GM19043 (cell line): Measurements from ENCODE around the gene RPH3AL.

Source experiments
- ATAC-seq: cut with Tn5 transposase; IDR thresholded peaks from one replicate; pipeline ENCODE4 v1.9.1; 2021; ENCODE audit warnings: low read depth; ENCODE audit not compliant: unreplicated experiment

Gene RPH3AL

DNA sequence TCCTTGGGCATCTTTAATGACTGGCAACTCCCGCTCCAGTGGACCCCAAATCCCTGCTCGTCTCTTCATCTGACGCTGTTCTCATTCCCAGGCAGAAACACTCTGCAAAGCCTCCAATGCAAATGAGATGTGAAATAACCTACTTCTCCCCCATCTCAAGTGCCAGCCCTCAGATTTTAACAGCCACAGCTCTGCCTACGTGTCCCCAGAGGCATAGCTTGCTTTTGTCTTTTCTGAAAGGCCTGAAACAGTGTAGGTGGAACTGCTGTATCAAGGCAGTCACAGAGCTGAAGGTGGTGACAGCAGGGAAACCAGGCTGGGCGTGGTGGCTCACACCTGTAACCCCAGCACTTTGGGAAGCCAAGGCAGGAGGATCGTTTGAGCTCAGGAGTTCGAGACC, 14.7 kb downstream of the RPH3AL start:
- ATAC-seq = no peak

DNA sequence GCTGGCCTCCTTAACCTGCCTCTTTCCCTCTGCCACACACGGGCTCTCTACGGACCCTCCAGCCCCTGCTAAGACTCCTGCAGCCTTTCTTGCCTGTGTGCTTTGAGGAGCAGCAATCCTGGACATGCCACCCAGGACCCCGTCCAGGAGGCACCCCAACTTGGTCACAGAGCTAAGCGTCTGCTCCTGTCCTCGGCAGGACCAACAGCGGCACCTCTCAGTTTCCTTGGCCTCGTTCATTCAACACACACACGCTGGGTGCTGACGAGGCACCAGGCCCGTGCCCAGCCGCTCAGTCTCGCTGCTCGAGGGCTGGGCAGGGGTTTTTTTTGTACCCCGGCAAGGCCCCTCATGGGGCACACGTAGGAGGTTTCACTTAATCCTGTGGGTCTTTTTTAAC, 15.2 kb downstream of the RPH3AL start:
- ATAC-seq = no peak

DNA sequence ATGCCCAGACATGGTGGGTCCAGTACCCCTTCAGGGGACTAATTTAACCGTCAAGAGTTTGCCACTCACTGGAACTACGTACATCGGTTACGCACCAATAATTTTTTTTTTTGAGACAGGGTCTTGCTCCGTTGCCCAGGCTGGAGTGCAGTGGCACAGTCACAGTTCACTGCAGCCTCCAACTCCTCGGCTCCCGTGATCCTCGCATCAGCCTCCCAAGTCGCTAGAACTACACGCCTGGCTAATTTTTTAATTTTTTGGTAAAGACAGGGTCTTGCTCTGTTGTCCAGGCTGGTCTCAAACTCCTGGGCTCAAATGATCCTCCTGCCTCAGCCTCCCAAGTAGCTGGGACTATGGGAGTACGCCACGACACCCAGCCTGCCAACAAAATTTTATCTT, 15.6 kb downstream of the RPH3AL start:
- no peak for ATAC-seq

DNA sequence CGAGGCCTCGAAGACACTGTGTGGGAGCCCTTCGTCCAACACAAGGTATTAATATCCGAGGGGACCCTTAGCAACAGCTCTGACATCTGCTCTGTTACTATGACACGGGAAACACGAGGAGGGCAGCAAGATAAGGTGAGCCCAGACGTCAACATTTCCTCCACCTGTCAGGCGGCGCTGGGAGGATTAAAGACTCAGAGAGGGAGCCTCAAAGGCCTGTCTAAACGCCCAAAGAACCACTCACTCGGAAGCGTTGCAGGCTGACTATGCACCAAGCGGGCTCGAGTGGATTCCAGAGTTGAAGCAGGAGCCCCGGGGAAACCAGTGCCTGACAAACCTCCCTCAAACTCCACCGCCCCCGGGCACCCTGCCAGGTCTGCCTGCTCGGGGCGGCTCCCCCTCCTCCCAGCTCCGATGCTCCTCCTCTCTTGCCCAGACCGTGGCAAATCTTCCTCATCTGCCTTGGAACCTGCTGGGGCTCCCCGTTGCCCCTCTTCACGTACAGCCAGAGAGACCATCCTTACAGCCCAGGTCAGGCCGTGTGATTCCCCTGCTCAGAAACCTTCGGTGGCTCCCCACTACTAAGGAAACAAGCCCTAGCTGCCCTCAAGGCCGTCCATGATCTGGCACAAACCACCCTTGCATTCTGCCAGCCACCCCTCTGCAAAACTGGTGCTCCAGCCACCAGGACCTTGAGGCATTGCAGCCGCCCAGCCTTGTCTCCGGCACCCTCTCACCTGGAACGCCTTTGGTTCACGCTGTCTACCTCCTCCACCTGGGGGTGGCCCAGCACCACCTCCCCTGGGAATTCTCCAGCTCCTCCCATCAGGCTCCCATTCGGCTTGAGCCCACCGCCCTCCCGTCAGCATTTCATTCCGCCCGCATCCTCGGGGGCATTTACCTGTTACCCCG, 16.2 kb downstream of the RPH3AL start:
- ATAC-seq = no peak

DNA sequence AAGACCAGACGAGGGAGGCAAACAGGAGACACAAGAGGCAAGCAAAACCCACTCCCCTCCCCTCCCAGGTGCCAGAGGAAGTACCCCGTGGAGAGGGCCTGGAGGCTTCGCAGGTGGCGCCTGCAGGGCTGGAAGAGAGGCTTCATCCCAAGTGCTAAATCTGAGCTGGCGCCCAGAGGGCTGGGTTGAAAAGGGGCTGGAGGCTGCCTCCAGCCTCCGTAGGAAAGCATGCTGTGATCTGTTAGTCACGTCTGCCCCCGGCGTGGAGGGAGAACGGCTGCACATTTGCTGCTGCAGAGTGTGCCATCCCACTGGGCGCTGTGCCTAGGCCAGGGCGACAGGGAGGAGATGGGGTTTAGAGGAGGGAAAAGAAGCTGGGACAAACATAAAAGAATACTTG, 16.9 kb downstream of the RPH3AL start:
- no peak for ATAC-seq

DNA sequence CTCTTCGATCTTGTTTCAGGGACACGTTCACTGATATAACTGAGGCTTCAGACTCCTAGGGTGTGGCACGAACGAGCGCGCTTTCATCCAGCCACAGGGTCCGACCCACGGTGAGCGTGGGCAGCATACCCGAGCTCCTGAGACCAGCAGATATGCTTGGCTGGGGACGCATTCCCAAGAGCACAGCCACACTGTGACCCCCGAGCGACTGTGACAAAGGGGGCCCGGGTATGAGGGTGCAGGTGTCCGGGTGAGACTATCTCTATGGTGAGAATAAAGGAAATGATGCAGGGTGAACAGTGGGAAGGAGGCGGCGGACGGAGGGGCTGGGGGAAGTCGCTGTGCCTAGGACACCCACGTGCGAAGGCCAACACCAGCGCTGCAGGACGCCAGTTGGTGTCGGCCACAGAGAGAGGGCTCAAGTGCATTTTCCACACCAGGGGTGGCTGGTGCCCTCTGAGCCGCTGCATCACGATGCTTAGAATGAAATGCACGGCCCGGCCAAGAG, 17.6 kb downstream of the RPH3AL start:
- ATAC-seq = no peak

DNA sequence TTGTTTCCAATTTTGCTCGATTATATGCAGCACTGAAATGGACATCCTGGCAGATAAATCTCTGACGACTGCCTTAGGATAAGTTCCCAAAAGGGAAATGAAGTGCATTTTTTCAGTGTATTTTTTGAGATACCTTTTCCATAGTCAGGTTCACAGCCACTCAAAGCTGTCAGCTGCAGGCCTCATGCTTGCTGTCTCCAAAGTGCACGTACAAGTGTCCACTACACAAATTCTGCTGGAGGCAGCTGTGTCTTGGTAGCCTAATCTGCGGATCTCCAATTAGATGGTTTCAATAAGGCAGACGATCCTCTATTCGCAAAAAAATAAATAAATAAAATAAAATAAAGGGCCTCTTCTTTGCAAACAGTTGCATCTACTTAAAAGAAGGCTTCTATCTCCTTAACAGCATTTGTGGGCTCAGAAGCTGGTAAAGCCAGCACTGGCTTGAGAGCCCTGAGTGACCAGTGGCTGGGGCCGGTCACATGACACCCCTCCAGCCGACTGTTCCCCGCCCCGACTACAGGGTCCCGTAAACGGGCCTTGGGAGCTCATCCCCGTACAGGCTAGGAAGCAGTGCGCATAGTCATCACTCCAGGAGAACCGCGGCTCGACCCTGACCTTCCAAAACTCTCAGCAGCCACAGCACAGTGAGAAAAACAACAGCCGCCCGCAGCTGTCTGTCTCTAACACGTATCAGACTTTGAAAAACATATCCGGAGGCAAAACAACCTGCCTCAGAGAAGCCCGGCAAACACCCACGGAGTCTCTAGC, 18.8 kb downstream of the RPH3AL start:
- no peak for ATAC-seq

DNA sequence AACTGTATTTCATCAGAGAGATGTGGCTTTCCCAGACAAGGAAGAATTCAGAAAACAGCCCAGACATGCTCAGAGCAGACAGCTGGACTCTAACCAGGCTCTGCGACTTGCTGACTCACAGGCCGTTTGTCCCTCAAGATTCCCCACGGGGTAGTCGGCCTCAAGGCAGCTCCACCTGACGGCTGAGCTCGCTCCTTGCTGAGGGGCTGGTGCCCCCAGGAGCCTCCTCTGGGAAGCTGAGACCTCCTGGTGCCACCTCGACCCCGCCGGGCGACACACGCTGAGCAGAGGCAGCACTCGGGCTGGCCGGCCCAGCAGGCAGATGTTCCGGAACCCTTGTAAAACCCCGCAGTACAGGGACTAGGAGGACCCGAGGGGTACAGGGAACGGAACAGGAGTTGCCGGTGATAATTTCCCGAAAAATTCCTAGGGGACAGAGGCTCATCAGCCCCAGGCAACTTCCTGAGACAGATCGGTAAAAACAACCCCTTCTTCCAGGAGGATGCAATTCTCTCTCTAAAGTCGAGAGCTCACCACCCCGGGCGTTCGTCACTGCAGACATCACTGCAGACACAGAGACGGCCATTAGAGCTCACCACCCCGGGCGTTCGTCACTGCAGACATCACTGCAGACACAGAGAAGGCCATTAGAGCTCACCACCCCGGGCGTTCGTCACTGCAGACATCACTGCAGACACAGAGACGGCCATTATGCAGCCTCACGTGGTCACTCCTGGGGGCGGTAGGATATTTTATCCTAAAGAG, 19.9 kb downstream of the RPH3AL start:
- no peak for ATAC-seq

DNA sequence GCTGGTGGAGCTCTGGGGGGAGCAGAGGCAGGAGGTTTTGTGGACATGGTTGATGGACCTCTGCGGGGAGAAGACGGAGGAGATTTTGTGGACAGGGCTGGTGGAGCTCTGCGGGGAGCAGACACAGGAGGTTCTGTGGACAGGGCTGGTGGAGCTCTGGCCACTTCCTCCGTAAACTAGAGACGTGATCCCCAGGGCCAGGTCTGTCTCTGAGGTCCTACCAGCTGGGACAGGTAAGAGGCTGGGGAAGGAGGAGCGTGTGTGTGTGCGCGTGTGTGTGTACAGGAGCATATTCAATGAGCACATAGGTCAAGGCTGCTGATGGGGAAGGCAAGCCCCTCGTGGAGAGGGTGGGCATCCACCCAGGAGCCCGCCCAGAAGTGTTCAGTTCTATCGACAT, 20.6 kb downstream of the RPH3AL start:
- no peak for ATAC-seq

DNA sequence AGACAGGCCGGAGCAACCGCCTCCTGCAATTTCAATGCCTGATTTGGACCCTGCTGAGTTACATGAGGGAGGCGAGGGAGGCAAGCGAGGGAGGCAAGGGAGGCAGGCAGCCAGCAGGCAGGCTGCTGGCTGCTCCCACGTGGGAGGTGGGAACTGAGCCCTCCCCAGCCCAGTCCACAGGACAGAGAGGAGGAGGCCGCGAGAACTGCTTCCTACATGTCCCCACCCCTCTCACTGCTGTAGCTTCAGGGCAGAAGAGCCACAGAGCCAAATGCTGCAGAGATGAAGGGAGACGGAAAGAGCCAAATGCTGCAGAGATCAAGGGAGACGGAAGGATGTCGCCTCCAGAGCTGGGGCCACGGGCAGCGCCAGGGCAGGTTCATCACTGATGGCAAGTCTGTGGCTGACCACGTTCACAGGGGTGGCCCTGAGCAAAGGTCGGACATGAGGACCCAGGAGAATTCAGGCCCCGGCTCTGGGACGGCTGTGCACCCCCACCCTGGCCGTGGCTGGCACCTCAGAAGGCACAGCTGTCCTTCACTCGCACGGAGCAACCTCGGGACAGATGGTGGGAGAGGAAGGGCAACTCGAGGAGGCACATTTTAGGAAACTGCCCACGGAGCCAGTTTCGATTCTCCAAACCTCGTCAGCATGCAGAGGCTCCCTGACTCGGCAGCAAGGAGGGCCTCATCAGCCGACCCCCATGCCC, 21.5 kb downstream of the RPH3AL start:
- no peak for ATAC-seq

DNA sequence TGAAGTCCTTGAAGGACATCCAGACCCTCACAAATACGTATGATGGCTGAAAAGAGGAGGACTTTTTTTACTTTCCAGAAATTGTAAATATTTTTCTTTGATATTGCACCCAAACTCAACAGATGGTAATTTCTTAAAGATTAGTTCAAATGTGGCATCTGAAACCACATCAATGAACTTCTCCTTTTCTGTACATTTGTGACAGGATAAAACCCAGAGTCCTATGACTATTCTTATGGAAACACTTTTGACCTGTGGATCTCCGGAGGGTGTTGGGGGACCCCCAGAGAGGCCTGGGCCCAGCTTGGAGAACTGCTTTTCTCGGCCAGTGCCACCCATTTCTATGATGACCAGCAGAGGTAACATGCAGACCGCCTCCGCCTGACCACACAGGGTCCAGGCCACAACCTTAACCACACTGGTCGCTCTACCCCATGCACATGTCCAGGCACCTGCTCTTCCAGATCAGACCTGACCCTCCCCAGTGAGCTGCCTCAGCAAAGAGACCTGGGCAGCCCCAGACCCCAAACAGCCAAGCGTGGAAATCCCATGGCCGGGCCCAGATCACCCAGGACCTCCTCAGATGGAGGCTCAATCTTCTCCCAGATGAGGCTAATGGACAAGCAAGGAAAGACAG, 22.7 kb downstream of the RPH3AL start:
- no peak for ATAC-seq

DNA sequence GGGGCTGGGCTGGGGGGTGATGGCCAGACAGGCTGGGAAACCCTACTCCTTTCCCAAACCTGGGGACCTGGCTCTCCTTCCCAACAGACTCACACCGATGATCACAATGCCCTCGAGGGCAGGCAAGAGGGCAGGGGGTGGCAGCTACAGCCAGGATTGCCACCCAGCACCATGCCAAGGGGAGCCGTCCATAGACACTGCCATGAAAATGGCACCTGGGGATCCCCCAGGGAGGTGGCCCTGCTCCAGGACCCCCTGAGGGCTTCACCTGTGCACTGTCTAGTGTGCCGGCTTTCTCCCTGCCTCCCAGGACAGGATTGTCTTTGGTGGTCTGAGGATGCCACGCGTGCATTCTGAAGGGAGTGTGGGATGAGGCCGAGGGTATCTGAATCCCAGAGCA, 24.6 kb downstream of the RPH3AL start:
- no peak for ATAC-seq

DNA sequence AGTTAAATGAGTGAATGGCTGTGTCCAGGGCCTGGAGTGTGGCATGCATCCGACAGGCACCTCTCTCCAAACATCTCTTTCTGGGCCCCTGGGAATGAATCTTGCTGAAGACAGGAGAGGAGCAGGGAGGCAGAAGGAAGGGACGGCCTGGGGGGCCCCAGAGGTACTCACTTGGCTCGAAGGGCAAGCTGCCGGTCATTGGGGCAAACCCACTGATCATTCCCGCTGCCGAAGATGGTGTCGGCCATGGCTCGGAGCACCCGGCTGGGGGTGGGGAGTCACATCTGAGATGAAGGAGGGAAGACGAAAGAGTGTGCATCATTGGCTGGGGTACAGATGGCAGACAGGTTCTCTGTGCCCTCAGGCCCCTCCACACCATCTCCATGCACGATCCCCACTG, 25.3 kb downstream of the RPH3AL start:
- ATAC-seq = no peak

DNA sequence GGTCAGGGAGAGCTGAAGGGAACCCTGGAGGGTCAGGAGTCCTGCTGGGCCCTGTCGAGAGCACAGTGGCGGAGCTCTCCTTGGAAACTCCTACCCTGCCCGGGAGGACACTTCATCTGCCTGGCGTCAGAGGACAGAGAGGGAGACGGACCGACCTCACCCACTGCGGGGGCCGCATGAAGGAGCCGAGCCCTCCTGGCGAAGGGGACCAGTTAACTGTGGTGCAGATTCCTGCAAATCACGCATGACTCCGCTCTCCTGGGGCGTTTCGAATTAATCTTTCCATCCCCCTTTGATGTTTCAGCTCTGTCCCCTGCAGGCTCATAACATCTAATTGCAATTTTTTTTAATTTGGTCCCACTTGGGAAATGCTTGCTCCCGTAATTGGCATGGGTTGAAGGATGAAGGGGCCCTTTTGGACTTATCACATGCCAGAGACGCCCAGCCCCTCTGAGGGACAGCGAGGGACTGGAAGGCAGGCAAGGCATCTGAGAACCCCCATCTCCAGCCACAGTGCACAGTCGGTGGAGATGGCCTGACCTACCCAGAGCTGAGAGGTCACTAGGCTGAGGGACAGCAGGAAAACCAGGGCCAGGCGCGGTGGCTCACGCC, 26.5 kb downstream of the RPH3AL start:
- no peak for ATAC-seq

DNA sequence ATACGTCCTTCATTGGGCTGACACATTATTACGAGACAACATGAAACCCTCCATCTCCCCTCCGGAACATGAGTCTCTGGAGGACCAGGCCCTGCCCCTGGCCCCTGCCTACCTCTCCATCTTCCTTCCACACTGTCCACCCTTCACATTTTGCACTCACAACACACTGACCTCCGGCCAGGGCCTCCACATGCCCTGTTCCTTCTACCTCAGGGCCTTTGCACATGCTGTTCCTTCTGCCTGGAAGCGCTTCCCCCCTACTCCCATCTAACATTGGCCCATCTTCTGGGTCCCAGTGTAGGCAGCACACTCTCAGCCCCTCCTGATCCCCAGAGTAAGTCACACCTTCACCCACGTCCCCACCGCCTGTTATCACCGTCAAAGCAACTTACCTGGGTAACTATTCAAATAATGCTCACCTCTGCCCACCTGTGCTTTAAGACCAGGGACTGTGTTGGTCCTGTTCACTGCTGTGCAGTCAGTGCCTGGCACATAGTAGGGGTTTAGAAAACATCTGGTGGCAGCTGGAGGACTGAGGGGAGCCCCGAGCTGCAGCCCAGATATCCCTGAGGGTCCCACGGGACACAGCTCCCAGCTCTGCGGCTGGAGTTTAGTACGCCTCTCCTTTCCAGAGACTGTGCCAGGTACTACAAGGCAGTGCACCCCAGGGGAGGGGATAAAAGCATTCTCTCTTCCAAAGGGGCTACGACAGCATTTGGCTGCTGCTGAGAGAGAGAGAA, 27.2 kb downstream of the RPH3AL start:
- no peak for ATAC-seq

DNA sequence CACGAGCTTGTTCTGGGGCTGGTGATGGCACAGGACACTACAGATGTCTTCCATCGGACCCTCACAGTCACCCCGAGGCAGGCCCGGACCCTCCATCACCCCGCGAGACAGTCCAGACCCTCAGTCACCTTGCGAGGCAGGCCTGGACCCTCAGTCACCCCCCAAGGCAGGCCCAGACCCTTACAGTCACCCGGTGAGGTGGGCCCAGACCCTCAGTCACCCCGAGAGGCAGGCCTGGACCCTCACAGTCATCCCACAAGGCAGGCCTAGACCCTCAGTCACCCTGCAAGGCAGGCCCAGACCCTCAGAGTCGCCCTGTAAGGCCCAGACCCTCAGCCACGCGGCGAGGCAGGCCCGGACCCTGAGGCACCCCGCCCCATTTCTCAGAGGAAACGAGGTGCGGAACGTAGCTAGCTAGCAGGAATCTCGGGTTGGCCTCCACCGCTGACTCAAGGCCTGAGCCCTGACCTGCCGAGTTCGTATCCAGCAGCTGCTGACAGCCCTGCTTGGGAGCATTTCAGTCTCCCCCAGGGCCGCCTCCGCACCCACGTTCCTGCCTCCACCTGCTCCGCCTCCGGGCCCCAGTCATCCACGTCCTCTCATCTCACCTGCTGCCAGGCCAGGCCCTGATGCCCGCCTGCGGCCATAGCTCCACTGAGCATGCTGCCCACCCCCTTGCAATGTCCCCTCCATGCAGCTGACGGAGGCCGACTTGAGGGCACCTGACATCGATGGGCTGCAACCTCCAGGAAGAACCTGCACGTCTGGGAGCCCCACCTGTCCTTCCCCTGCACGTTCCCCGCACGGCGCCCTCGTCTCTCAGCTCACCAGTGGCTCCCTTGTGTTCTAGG, 28.7 kb downstream of the RPH3AL start:
- ATAC-seq = no peak

DNA sequence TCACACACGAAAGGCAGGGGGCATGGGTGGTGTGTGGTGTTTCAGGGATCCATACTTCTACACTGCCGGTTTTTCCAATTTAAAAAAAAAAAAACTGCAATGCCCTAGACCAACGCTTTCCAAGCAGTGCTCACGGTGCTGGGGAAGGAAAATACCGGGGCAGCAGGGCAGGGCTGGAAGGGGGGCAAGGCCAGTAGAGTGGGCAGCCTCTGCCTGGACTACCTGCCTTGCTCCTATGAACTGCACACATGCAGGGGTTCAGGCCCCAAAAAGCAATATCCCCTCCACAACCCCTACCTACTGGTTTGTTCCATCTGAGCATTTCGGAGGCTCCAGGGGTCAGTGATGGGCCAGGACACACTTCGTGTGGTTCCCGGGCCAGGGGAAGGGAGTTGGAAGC, 29.4 kb downstream of the RPH3AL start:
- no peak for ATAC-seq
